ENCODE measurements around the gene RUFY4.
A peak's percentile ranks its signal among the peaks of the same experiment; 100 is the strongest.

Gene RUFY4, protein sequence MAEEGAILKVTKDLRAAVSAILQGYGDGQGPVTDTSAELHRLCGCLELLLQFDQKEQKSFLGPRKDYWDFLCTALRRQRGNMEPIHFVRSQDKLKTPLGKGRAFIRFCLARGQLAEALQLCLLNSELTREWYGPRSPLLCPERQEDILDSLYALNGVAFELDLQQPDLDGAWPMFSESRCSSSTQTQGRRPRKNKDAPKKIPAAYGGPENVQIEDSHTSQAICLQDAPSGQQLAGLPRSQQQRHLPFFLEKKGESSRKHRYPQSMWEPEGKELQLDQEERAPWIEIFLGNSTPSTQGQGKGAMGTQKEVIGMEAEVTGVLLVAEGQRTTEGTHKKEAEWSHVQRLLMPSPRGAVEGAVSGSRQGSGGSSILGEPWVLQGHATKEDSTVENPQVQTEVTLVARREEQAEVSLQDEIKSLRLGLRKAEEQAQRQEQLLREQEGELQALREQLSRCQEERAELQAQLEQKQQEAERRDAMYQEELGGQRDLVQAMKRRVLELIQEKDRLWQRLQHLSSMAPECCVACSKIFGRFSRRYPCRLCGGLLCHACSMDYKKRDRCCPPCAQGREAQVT

DNA sequence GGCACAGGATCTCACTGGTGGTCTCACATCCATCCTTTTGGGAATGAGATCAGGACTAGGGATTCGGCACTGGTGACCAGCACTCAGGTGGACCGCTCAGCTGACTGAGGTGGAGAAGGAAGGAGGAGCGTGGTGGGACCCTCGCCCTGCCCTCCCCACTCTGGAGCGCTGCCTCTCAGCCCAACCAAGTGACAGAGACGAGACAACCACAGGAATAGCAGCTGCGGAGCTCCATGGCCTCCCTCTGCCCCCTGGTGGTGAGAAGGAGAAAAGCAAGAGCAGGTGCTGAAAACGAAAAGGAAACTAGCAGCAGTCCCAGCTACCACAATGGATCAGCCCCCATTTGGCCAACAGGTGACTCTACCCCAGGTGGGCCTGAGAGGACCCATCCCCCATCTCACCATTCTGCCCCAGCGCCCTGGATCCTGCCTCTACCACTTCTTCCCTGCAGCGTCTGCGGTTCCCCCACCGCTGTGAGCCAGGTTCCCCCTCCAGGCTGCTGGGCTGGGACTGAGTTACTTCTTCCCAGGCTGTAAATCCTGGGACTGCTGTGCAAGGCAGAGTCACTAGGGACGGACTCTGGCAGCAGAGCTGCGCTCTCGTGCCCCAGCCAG, at the start of gene RUFY4:
TSS of gene RUFY4 (plus strand) at position 533 of the 614 bp plus-strand sequence. CDS start 1,353 bp downstream, outside the sequence.
- DNase-seq (ENCODE audit: low spot score), result peak; percentile 59

DNA sequence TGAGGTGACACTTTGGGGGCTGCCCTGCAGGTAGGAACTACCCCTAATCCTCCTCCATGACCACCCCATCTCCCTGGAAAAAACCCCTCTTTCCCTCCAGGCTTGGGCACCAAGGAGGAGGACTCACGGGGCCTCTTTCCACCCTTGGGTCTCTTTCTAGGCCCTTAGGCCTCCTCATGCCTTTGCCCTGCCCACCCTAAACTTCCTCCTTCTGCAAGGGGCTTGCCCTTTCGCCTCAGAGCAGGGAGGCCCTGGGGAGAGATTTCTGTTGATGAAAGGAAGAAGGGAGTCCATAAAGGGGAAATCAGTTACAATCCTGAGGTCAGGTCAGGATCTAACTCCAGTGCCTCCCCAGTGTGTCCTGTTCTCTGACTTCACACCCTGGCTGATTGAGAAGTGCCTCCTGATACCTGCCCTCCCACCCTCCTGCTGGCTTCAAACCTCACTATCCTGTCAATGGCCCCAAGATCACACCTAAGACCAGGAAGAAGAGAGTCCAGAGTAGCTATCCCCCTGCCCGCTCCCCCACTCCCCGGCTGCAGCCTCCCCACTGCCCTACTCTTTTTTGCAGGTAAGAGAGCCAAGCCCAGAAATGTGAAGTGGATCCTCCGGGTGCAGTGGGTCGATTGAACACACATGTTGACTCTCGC, 49.5 kb upstream of the RUFY4 start:
- DNase-seq (ENCODE audit: low spot score), result no peak

DNA sequence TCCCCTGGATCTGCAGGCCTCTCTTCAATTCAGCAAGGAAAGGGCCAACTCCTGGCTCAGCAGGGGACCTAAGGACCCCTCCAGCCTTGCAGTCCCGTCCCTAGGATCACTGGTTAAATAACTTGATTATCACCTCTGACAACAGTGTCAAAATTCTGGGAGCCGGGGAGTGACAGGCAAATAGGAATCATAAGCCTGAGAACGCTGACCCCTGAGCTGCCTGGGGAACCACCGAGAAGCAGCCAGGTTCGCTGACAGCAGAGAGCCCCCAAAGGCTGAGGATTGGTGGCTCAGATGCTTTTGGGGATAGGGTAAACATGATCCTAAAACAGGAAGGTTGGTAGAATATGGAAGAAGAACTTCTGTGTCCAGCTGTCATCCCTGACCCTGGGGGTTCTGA, 48.8 kb upstream of the RUFY4 start:
- no peak for DNase-seq (ENCODE audit: low spot score)

DNA sequence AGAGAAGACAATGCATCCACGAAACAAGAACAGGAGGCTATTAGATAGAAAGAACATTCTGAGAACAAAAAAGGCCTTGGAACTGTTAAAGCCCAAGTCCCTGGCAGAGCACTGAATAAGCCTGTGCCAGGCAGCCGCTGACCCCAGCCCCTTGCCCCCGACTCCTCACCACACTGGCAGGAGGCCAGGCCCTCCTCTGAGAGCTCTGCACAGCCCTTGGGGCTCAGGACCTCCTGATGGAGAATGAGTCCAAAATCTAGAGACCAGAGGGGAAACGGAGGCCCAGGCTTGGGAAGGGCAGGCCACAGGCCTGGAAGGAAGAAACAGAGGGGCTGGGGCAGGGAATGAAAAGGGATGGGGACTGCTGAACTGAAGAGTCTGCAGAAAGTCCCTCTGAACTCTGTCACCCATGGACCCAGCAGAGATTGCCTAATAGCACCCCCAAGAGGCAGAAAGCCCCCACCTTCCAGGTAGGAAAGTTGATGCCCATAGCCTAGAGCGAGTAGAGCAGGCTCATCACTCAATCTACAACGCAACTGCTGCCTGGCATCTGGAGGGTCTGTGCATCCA, 48.0 kb upstream of the RUFY4 start:
- DNase-seq (ENCODE audit: low spot score), result no peak

DNA sequence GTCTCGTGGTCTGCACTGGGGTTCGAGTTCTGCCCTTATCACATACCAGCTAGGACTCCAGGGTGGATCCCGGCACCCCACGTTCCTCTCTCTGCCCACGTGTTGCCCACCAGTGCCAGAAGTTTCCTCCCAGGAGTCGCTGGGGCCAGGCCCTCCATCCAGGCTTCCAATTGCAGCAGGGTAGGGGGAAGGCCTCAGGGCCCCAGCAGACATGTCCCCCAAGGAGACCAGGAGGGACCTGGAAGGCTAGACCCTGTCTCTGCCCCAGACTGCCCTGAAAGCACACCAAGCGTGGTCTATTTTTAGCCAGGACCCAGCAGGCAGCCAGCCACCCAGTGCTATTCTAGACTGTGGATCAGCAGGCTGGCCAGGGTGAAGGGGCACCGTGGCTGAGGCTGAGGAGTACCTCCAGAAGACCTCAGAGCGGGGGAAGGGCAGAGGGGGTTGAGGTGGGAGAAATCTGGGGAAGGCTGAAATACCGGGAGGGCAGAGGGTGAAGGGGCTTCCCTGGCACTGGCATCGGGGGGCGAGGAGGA, 47.4 kb upstream of the RUFY4 start:
- DNase-seq (ENCODE audit: low spot score), result no peak

DNA sequence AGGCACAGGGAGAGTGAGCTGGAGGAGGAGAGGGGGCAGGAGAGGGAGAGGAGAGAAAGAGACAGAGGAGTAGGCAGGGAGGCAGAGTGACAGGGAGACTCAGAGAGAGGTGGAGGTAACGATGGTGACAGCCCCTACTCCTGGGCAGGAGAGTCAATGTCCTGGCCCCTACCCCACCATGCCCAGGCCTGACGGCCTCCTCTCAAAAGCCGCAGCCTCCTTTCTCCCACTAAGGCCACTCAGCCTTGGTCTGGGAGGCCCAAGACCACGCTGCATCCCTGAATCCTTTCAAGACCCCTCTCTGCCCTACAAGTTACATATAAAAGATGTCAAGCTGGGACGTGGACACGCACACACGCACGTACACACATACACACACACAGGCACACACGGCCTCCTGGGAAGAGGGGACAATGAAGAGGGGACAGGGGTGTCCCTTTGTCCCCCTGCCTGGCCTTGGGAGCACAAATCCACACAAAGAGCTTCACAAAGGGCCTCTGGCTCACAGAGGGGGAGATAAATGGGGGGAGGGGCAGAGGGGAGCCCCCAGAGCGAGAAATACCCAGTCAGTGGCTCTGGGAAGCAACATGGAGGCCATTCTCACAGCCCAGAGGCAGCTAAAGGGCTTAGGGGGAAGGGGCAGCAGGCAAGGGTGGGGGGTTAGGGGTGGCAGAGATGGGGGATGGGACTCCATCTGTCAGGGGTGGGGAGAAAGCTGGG, 46.8 kb upstream of the RUFY4 start:
- DNase-seq (ENCODE audit: low spot score), result no peak

DNA sequence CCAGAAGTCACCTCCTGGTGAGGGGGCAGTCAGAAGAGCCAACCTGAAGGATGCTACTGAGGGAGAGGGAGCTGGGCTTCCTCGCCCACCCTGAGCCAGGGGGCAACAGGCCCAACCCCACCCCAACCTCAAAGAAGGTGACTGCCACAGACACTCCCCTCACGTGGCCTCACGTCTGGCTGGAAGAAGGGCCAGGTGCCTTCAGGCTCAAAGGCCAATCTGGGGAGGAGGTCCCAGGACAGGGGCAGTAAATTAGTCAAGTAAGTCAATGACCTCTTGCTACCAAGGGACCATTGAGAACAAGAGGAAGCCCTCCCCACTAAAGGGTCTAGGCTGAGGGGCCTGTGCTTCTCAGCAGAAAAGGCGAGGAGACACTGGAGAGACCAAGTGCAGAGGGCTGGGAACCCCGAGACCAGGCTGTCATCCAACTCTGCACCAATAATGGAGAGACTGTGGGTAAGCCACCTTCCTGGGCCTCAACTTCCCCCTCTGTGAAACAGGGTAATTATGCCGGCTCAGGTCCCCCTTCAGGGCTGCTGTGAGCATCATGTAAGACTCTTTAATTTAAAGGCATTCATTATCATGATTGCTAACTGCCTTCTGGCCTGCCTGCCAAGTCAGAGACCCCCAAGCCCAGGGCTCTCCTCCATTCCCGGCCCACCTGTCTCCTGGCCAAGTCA, 46.1 kb upstream of the RUFY4 start:
- DNase-seq (ENCODE audit: low spot score), result no peak

DNA sequence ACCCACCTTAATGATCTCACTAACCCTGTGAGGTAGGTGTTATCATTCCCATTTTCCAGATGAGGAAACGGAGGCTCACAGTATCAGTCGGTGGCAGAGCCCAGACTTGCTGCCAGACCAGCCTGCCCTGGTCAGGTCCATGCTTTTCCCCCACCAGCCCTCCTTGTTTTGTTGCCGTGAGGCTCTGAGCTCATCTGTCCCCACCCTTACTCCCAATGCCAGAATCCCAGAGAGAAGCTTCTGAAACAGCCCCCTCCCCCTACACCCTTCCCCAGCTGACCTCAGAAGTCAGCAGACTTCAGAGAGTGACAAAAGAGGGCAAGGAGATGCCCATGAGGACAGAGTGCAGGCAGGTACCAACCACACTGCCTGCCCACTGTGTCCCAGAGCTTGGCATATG, 45.4 kb upstream of the RUFY4 start:
- DNase-seq (ENCODE audit: low spot score), result no peak

DNA sequence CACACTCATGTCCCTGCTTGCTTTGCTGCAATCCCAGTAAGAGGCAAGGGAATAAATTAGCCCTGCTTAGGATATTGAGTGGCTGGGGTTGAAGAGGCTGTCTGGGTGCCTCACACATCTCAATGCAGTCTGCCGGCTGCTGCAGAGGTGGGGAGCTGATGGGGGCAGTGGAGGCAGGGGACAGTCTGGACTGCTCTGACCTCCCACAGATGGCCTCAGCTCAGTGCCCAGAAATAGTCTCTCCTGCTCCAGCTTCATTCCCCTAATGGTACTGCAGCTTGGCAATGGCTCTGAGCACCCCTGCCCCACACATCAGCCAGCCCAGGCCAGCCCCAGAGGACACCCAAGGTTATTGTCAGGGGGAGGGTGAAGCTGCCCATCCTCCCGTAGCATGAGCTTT, 44.7 kb upstream of the RUFY4 start:
- DNase-seq (ENCODE audit: low spot score), result no peak

DNA sequence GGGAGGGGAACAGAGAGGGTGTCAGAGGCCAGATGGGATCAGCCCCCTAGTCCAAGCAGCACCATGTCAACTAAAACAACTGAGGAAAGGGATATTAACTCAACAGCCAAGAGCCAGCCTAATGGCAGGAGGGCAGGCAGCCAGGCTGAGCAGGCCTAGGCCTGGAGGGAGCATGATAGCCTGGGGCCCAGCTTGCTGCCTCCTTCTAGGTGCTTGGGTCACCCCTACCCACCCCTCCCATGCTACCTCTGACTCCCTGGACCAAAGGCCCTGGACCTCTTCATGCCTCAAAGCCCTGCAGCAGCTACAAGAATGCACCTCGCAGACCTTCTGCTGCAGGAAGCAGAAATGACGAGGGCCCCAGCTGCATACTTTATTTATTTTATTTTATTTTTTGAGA, 44.2 kb upstream of the RUFY4 start:
- DNase-seq (ENCODE audit: low spot score), result no peak

DNA sequence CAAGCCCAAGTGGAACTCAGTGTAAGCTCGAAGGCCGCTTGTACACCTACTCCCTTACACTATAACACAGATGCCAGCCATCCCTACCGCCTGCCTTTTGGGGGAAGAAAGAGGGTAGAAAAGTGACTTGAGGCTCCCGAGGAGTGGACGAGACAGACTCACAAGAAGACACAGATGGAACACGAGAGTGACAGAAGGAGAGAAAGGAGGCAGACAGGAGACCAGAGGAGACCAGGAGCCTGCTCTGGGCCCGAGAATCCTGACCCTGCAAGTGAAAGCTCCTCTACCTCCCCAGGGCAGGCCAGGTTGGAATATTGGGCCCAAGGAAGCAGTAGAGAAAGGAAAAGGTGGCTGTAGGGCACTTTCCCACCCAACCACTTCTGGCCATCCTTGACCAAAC, 42.8 kb upstream of the RUFY4 start:
- DNase-seq (ENCODE audit: low spot score), result no peak

DNA sequence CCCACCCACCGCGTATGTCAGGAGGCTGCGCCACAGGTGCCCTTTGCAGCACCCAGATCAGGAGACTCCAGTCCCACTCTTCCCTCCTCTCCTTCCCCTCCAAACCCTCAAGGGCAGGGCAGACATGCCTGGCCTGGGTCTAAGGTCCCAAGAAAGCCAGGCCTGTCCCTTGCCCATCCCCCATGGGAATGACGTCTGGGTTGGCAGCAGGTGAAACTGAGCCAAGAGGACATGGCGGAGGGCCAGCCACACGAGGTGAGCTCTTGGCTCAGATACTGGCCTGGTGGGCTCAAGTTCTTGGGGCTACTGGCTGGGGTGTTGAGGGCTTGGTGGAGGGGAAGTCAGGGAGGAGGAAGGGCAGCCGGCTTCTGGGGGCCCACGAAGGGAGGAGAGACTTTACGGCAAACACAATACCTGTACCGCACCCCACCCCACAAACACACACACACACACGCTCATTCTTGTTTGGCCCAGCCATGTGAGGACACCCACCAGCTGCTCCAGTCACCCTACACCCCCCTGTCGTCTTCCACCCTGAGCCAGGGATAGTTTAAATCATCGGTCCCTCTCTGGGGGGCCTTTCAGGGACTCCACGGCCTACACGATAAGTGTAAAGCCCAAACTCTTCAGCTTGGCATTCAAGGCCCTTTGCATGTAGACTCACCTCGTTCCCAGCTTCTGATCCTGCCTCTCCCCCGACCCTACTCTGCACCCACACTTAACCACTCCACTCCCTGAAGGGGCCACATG, 42.2 kb upstream of the RUFY4 start:
- DNase-seq (ENCODE audit: low spot score), result no peak

DNA sequence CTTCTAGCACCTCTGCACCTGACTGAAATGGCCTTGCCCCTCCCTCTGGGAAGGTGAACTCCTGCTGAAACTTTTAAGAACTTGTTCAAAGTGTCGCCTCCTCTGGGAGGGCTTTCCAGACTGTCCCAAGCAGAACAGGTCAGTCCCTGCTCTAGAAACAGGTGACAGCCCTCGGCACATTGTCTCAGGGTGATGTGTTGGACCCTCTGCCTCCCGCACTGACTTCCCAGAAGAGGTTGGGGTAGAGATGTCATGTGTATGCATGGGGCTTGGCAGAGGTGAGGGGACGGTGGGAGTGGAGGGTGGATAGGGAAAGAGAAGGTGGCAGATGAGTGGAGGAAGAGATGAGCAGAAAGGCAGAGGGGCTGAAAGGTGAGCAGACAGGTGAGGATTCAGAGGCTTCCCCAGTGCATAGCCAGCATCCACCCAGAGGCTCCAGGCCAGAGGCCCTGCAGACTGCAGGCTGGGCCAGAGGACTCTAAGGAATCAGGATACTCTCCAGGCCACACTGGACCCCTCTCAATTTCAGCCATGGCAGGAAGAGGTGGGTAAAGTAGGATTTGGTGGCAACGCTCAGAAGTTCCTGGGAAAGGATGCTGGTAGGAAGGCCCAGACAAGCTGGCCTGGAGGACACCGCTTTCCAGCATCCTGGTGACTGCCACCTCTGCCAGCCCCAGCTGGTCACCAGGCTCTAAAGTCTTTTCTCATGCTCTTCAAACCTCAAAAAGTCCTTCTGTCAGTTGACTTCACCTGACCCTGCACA, 41.4 kb upstream of the RUFY4 start:
- DNase-seq (ENCODE audit: low spot score), result no peak

DNA sequence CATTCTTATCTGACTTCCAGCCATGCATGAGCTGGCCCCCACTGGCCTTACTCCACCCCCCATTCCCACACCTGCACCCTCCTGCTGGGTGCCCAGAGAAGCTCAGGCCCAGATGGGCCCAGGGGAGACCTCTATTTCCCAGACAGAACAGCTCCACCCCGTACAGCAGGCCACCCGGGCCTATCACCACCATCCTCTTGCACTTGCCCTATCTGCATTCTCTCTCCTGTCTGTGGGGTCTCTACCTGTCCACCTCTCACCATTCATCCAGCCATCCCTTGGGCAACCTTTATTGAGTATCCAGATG, 40.9 kb upstream of the RUFY4 start:
- DNase-seq (ENCODE audit: low spot score), result no peak

DNA sequence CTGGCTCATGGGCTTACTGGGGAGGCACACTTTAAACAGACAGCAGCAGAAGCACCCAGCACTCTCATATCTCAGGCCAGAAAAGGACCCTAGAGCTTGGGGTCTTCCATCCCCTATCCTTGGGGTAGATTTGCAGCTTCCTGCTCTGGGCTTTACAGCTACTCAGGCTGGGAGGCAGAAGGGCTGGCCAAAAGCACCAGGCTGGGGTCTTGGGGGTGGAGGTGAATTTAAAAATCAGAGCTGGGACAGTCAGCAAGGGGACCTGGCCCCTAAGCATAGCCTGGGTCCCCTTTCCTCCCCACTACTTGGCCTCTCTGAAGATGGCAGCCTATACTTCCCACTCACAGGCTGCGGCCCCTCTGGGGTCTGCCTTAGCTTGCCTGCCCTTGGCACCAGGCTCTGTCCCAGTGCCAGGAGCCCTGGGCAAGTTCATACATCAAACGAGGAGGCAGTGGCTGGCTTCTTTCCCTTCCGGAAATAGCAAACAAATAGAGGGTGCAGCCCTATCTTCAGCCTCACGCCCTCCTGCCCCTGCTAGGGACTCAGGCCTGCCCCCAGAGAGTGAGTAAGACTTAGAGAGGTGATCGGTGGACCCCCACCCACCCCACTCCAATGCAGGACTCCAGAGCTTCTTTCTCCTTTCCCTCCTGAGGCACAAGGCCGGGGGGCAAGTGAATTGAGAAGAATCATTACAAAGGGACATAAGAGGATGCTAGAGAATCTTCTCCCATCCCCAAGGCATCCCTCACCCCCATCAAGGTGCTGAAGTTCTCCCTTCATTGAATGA, 40.3 kb upstream of the RUFY4 start:
- DNase-seq (ENCODE audit: low spot score), result no peak

DNA sequence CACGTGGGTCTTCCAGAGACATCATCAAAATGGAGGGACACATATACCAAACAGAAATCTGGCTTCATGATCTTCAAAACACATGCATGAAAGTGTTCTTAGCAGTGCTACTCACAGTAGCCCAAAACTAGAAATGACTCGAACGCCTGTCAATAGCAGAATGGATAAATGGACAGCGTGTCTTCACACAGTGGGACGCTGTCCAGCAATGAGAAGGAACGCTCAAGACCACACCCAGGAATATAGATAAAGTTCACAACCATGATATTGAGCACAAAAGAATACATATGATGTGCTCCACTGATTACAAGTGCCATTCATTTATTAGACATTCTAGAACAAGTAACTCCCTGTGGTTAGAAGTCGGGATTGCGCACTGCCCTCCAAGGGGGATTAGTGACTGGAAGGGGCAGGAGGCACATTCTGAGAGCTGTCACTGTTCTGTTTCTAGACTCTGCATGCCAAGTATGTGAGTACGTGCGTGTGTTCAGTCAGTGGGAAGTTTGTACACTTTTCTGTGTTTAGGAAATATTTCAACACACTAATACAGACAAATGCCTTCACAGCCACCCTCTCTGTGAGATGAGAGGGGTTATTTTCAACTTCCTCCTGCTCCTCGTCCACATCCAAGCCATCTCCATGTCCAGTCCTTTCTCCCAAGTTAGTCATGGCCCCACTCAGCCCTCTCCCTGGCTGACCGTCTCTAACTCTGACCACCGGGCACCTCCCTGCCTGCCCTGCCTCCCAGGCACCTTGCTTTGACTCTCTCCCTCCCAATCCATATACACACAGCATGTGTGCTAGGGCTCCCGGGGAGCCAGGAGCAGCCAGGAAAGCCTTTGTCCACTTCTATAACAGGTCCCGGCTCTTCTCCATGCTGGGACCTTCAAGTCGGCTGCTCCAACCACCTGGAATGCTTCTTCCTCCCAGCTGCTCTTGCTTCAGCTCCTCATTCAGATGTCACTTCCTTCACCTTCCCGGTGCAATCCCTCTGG, 39.4 kb upstream of the RUFY4 start:
- no peak for DNase-seq (ENCODE audit: low spot score)

DNA sequence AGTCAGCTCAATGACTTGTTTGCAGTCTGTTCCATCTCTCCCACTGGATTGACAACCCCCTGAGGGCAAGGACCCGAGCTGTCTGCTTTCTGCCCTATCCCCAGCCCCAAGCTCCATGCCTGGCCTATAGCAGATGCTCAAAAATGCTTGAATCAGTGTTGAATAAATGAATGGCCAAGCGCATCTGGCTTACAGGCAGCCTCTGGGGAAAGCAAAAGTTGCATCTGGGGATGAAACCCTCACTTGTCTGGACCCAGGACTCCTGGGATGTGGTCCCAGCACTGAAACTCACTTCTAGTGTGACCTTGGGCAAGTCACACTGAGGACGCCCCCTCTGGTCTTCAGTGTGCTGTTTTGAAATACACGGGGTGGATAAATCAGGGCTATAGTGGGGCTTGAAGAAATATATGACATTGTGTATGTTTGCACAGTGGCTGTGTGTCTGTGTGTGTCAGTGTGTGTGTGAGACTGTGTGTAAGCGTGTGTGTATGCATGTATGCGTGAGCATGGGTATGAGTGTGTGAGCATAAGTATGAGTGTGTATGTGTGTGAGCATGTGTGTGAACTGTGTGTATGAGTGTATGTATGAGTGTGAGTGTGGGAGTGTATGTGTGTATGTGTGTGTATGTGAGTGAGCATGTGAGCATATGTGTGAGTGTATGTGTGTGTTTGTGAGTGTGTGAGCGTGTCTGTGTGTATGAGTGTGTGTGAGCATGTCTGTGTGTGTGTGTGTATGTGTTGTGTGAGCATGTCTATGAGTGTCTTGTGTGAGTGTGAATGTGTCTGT, 38.5 kb upstream of the RUFY4 start:
- no peak for DNase-seq (ENCODE audit: low spot score)

Data from AG08395 (cell line).